Mucosa of stomach (tissue), 1 donor: ENCODE measurements around the gene CHN1.

Experiments used
- H3K27me3 ChIP-seq: one replicate; pipeline ENCODE4 v1.7.0; 2013; ENCODE audit warnings: mild to moderate bottlenecking, low read length; ENCODE audit not compliant: control insufficient read depth, insufficient read depth
- H3K36me3 ChIP-seq: one replicate; pipeline ENCODE4 v1.7.0; 2013; ENCODE audit warnings: low read length; ENCODE audit not compliant: control insufficient read depth, insufficient read depth
- H3K4me1 ChIP-seq: one replicate; pipeline ENCODE4 v1.7.0; 2013; ENCODE audit warnings: mild to moderate bottlenecking, low read length; ENCODE audit not compliant: control insufficient read depth, insufficient read depth
- H3K4me3 ChIP-seq: one replicate; pipeline ENCODE4 v1.7.0; 2013; ENCODE audit warnings: low read length
- H3K9ac ChIP-seq: one replicate; pipeline ENCODE4 v1.7.0; 2013; ENCODE audit warnings: mild to moderate bottlenecking, low read length, moderate library complexity
- H3K9me3 ChIP-seq: one replicate; pipeline ENCODE4 v1.7.0; 2013; ENCODE audit warnings: mild to moderate bottlenecking, low read length, moderate library complexity; ENCODE audit not compliant: control insufficient read depth
- donor health status: Pancreatic carcinoma.

The CHN1 gene

DNA sequence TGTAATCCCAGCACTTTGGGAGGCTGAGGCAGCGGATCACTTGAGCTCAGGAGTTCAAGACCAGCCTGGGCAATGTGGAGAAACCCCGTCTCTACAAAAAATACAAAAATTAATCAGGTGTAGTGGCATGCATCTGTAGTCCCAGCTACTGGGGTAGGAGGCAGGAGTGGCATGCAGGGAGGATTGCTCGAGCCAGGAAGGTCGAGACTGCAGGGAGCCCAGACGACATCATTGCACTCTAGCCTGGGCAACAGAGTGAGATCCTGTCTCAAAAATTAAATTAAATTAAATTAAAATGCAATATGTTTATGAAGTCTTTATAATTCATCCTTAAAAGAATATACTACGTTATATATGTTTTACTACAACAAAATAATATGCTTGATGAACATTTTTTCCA lies 38.1 kb downstream of the CHN1 start:
- Histone ChIP-seq H3K4me1 (peaks cover 4% of the 10 kb centered on the region), H3K4me3 (no peak overlapping the region), H3K9ac (no peak overlapping the region), H3K36me3 (no peaks in the 10 kb centered on the region), H3K9me3 (no peaks in the 10 kb centered on the region), H3K27me3 (no peaks in the 10 kb centered on the region)

DNA sequence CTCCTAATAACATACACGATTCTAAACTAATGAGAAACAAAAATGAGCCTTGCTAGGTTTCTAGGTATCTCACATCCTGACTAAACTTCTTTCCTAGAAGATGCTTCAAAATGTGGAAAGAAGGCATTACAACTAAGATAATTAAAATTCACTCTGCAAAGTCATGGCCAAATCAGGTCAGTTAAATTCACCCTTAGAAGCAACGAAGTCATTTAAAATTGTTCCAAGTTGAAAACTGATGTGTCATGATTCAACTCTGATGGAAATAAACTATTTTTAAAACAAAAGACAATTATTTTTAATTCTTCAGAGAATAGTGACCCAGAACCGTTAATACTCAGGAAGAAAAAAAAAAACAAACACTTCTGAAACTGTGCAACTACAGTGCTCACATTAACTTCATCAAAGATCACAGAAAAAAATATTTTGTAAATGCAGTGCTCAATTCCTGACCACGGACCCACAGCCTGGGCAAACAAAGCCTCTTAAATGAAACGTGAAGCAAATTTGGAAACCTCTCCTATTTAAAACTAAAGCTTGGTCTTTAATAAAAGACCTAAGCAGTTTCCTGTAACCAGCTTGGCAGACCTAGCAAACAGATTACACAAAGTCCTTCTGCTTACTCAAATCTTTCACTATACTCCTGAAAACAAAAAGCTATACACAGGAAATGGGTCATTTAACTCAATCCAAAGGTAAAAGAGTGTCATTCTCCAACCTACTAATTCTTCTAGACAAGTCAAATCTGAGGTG lies 39.0 kb downstream of the CHN1 start:
- H3K36me3 ChIP-seq, result no peaks in the 10 kb centered on the region
- H3K27me3 ChIP-seq, result no peaks in the 10 kb centered on the region
- no peak overlapping the region for H3K9ac ChIP-seq
- H3K4me1 ChIP-seq, result no peaks in the 10 kb centered on the region
- H3K4me3 ChIP-seq, result no peak overlapping the region
- no peaks in the 10 kb centered on the region for H3K9me3 ChIP-seq

- Histone ChIP-seq H3K9me3 (no peaks in the 10 kb centered on the region), H3K36me3 (no peaks in the 10 kb centered on the region), H3K27me3 (no peaks in the 10 kb centered on the region), H3K4me3 (no peak overlapping the region), H3K4me1 (no peaks in the 10 kb centered on the region), H3K9ac (no peak overlapping the region)
Measured at GRCh38 chr2:174965551-174965950, 39.6 kb downstream of the CHN1 start.

DNA sequence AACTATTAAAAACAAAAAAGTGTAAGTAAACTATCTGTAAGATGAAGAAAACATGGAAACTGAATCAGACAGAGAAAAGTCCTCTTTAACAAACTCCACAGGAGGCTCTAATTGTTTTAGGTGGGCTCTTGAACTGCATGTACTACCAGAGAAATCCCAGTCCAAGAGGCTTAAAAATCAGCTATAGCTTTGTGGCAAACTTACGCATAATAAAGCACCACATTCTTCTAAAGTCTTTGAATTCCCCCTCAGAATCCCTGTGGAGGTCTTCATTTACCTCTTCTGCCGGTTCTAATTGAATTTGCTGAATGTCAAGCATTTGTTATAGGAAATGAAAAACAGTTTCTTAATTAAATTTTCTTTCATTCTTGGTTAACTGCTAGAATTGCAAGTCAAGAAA lies 40.8 kb downstream of the CHN1 start:
- Histone ChIP-seq H3K27me3 (no peaks in the 10 kb centered on the region), H3K9ac (no peak overlapping the region), H3K9me3 (no peaks in the 10 kb centered on the region), H3K36me3 (no peaks in the 10 kb centered on the region), H3K4me3 (no peak overlapping the region), H3K4me1 (no peaks in the 10 kb centered on the region)

- H3K36me3 ChIP-seq, result no peaks in the 10 kb centered on the region
- H3K9ac ChIP-seq, result no peak overlapping the region
- H3K4me3 ChIP-seq, result no peak overlapping the region
- no peaks in the 10 kb centered on the region for H3K27me3 ChIP-seq
- no peaks in the 10 kb centered on the region for H3K4me1 ChIP-seq
- no peaks in the 10 kb centered on the region for H3K9me3 ChIP-seq
Measured at GRCh38 chr2:174963437-174964400, 41.5 kb downstream of the CHN1 start.

- Histone ChIP-seq H3K9ac (no peak overlapping the region), H3K27me3 (no peaks in the 10 kb centered on the region), H3K4me1 (no peaks in the 10 kb centered on the region), H3K36me3 (no peaks in the 10 kb centered on the region), H3K4me3 (no peak overlapping the region), H3K9me3 (no peaks in the 10 kb centered on the region)
Measured at GRCh38 chr2:174959787-174960186, 45.4 kb downstream of the CHN1 start.

DNA sequence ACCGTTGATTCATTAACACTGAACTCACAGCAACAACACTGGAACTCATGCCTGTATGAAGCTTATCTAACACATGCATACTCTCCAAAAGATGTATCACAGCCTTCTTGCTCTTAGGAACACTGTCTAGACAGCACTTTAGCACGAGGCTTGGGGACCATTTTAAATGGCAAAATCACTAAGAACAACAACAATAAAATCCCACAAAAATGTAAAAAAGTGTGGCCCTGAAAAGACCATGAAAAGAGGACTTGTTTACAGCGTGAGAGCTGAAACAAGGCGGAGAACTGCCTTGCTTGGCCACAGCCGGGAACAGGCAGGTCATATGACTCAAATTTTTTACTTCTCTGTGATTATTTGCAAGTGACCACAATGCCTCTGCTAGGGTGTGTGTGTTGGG lies 48.1 kb downstream of the CHN1 start:
- H3K4me3 ChIP-seq, result no peak overlapping the region
- H3K9ac ChIP-seq, result no peak overlapping the region
- H3K9me3 ChIP-seq, result no peaks in the 10 kb centered on the region
- no peaks in the 10 kb centered on the region for H3K4me1 ChIP-seq
- no peaks in the 10 kb centered on the region for H3K36me3 ChIP-seq
- no peaks in the 10 kb centered on the region for H3K27me3 ChIP-seq

- no peak overlapping the region for H3K4me3 ChIP-seq
- no peak overlapping the region for H3K9ac ChIP-seq
Measured at GRCh38 chr2:174952607-174953006, 52.6 kb downstream of the CHN1 start.

GRCh38 chr2:174951745-174952144 lies 53.4 kb downstream of the CHN1 start:
- Histone ChIP-seq H3K27me3 (no peaks in the 10 kb centered on the region), H3K9me3 (no peaks in the 10 kb centered on the region), H3K4me3 (no peak overlapping the region), H3K9ac (no peak overlapping the region), H3K4me1 (no peaks in the 10 kb centered on the region), H3K36me3 (no peaks in the 10 kb centered on the region)

More at GRCh38 chr2:174952607-174953006, 52.6 kb downstream of the CHN1 start:
- H3K9me3 ChIP-seq, result no peaks in the 10 kb centered on the region
- H3K36me3 ChIP-seq, result no peaks in the 10 kb centered on the region
- no peaks in the 10 kb centered on the region for H3K4me1 ChIP-seq
- no peaks in the 10 kb centered on the region for H3K27me3 ChIP-seq

DNA sequence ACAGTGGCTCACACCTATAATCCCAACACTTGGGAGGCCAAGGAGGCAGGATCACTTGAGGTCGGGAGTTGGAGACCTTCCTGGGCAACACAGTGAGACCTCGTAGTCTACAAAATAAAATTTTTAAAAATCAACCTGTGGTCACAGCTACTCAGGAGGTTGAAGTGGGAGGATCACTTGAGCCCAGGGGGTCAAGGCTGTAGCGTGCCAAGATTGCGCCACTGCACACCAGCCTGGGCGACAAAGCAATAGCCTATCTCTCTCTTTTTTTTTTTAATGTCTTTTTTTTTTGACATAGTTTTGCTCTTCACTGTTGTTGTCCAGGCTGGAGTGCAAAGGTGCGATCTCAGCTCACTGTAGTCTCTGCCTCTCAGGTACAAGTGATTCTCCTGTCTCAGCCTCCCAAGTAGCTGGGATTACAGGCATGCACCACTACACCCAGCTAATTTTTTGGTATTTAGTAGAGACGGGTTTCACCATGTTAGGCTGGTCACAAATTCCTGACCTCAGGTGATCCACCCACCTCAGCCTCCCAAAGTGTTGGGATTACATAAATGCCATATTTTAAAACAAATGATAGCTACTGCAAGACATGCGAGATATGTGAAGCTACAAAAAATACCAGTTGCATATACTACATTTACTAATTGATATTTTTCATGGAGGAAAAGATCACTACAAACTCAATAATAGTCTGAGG lies 55.0 kb downstream of the CHN1 start:
- Histone ChIP-seq H3K4me1 (no peaks in the 10 kb centered on the region), H3K9ac (no peak overlapping the region), H3K4me3 (no peak overlapping the region), H3K36me3 (no peaks in the 10 kb centered on the region), H3K9me3 (no peaks in the 10 kb centered on the region), H3K27me3 (no peaks in the 10 kb centered on the region)

DNA sequence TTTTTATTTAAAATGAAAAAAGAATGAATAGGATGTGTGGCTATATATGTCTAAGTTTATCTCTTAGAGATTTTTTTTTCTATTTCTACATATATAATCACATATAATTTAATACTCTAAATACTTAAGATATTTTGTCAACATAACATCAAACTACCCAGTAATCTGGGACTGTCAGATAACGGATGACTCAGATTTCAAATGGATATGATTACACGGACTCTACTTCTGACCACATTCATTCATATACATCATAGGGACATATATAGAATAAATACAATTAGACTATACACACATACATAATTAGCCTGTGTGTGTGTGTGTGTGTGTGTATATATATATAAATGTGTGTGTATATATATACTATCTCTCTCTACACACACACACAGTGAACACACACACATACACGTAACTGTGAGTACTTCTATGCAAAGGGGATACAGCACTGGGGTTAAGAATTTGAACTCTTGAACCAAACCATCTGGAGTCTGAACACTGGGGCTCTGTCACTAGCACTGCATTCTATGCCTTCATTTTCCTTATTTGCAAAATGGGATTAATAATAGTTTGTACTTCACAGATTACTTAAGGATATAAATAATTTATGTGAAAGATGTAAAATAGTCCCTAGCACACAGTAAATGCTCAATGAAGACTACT lies 59.5 kb downstream of the CHN1 start:
- Histone ChIP-seq H3K4me1 (no peaks in the 10 kb centered on the region), H3K9ac (no peak overlapping the region), H3K27me3 (no peaks in the 10 kb centered on the region), H3K4me3 (no peak overlapping the region), H3K36me3 (no peaks in the 10 kb centered on the region), H3K9me3 (no peaks in the 10 kb centered on the region)
